HG02763 (cell line): ENCODE data around the gene NDUFA13.

Experiments
- ATAC-seq: cut with Tn5 transposase; IDR thresholded peaks from one replicate; pipeline ENCODE4 v1.9.1; 2021; ENCODE audit warnings: mild to moderate bottlenecking, moderate library complexity; ENCODE audit not compliant: unreplicated experiment

Gene NDUFA13

GRCh38 chr19:19531951-19532805 is 16.2 kb downstream of the NDUFA13 start:
- no peak for ATAC-seq

- no peak for ATAC-seq
Measured at GRCh38 chr19:19532806-19533701, 17.0 kb downstream of the NDUFA13 start.

- ATAC-seq: no peak
Measured at GRCh38 chr19:19533841-19534240, 17.8 kb downstream of the NDUFA13 start.

- ATAC-seq: no peak
Measured at GRCh38 chr19:19534556-19535265, 18.7 kb downstream of the NDUFA13 start.

GRCh38 chr19:19535311-19536191 is 19.5 kb downstream of the NDUFA13 start:
- no peak for ATAC-seq

- no peak for ATAC-seq
Measured at GRCh38 chr19:19537075-19538048, 21.3 kb downstream of the NDUFA13 start.

- ATAC-seq: no peak
Measured at GRCh38 chr19:19538061-19538784, 22.2 kb downstream of the NDUFA13 start, which contains the start of gene CILP2. Gene CILP2, plus strand, starts transcription at chr19:19538265. Its CDS starts 85 bp downstream, at chr19:19538350.

- no peak for ATAC-seq
Measured at GRCh38 chr19:19538785-19539166, 22.8 kb downstream of the NDUFA13 start.

GRCh38 chr19:19539698-19540063 is 23.7 kb downstream of the NDUFA13 start:
- ATAC-seq: no peak

GRCh38 chr19:19540064-19540714 is 24.2 kb downstream of the NDUFA13 start:
- ATAC-seq: no peak

GRCh38 chr19:19540715-19541515 is 24.9 kb downstream of the NDUFA13 start:
- no peak for ATAC-seq

GRCh38 chr19:19541616-19542015 is 25.6 kb downstream of the NDUFA13 start:
- no peak for ATAC-seq

- no peak for ATAC-seq
Measured at GRCh38 chr19:19542507-19542906, 26.5 kb downstream of the NDUFA13 start.

GRCh38 chr19:19543101-19543500 is 27.1 kb downstream of the NDUFA13 start:
- ATAC-seq: no peak

GRCh38 chr19:19543640-19544039 is 27.6 kb downstream of the NDUFA13 start:
- no peak for ATAC-seq

GRCh38 chr19:19544257-19544953 is 28.4 kb downstream of the NDUFA13 start:
- ATAC-seq: no peak
